PC-3 (cell line): ENCODE data around the gene RNASEH1.

Experiments
- EZH2 ChIP-seq: fragments of 300-600 bp; sonication (generic); IDR thresholded peaks from one replicate; pipeline ENCODE4 v1.6.1; 2017; ENCODE audit warnings: antibody characterized with exemption, mild to moderate bottlenecking, low read length; ENCODE audit not compliant: unreplicated experiment
- EZH2phosphoT487 ChIP-seq: fragments of 300-600 bp; sonication (generic); IDR thresholded peaks from 2 replicates; pipeline ENCODE4 v1.6.1; 2018; ENCODE audit warnings: mild to moderate bottlenecking, antibody characterized with exemption, low read length, borderline replicate concordance
- TF ChIP-seq, protein P1 (sequence below): fragments of 300-600 bp; sonication (generic); conservative IDR thresholded peaks from 2 replicates; pipeline ENCODE4 v1.5.1; 2017; ENCODE audit warnings: antibody characterized with exemption, low read depth, mild to moderate bottlenecking, low read length

DNA sequence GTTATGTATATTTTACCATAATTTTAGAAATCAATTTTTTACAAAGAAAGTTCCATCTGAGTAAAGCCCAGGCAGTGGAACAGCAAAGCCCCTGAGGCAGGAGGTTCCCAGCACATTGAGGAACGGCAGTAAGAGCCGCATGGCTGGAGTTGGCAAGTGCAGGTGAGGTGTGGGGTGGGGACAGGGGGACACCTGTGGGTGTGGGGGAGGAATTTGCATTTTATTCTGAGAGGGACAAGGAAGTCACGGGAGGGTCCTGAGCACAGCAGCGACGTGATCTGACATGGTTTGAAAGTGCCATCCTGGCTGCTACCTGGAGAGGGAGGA is 22.7 kb downstream of the RNASEH1 start:
- TF ChIP-seq, protein P1, sequence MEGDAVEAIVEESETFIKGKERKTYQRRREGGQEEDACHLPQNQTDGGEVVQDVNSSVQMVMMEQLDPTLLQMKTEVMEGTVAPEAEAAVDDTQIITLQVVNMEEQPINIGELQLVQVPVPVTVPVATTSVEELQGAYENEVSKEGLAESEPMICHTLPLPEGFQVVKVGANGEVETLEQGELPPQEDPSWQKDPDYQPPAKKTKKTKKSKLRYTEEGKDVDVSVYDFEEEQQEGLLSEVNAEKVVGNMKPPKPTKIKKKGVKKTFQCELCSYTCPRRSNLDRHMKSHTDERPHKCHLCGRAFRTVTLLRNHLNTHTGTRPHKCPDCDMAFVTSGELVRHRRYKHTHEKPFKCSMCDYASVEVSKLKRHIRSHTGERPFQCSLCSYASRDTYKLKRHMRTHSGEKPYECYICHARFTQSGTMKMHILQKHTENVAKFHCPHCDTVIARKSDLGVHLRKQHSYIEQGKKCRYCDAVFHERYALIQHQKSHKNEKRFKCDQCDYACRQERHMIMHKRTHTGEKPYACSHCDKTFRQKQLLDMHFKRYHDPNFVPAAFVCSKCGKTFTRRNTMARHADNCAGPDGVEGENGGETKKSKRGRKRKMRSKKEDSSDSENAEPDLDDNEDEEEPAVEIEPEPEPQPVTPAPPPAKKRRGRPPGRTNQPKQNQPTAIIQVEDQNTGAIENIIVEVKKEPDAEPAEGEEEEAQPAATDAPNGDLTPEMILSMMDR, result no peak
- TF ChIP-seq EZH2phosphoT487 (no peak), EZH2 (no peak)
